Endothelial cell of umbilical vein (primary cell): ENCODE data around the gene PRDM11. TPM values are rescaled to one million over a fixed set of nuclear protein-coding genes. Genes with fewer than 3 reads are reported as not detected.
A peak's percentile ranks its signal among the peaks of the same experiment; 100 is the strongest.

ENCODE experiments used
- BruUV-seq: library from RNA; stranded (reverse); fragments of 400-500 nt; replicated peaks from 2 replicates; lab custom pipeline; 2021; lab: Mats Ljungman, UMichigan
- CTCF ChIA-PET: fragments of 300-600, 350-600 bp; sonication (Branson Sonifier 250); formaldehyde crosslinking; loops from one replicate; lab custom pipeline; 2021; ENCODE audit warnings: antibody characterized with exemption, inconsistent platforms; lab: Charles Lee
- POLR2A ChIA-PET: fragments of 300-600, 350-600 bp; sonication (Branson Sonifier 250); formaldehyde crosslinking; loops from one replicate; lab custom pipeline; 2021; ENCODE audit warnings: antibody characterized with exemption, inconsistent platforms; lab: Charles Lee
- DNase-seq: peaks from one replicate; pipeline ENCODE4 v3.0.0-alpha.2; 2011; ENCODE audit warnings: low read depth, low spot score
- FAIRE-seq: peaks from 2 replicates; lab custom pipeline; 2011; peaks lifted over from hg19 to GRCh38; lab: Jason Lieb, UNC
- H2AFZ ChIP-seq: 2 replicates; pipeline ENCODE4 v1.6.0; 2012; ENCODE audit warnings: low read depth, low read length, control low read depth, inconsistent platforms
- H3K27ac ChIP-seq: 2 replicates; pipeline ENCODE4 v1.5.1; 2011; ENCODE audit warnings: low read depth, mild to moderate bottlenecking, control low read depth, low read length, moderate library complexity; ENCODE audit not compliant: insufficient read depth
- H3K27me3 ChIP-seq, 2 experiments: 2 replicates each; pipeline versions ENCODE4 v1.6.0 to v1.6.1; 2011; ENCODE audit warnings: low read length in 2 of 2, mixed read lengths in 1 of 2; ENCODE audit not compliant: control insufficient read depth in 2 of 2, insufficient read depth in 2 of 2
- H3K36me3 ChIP-seq, 2 experiments: 2 replicates in 1 of 2; 3 replicates in 1 of 2; pipeline ENCODE4 v1.5.1; 2011; ENCODE audit warnings: low read length in 2 of 2, mild to moderate bottlenecking in 1 of 2, moderate library complexity in 1 of 2; ENCODE audit not compliant: control insufficient read depth in 2 of 2, insufficient read depth in 2 of 2; ENCODE audit errors: extremely low read depth in 1 of 2
- H3K4me1 ChIP-seq: 3 replicates; pipeline ENCODE4 v1.5.1; 2011; ENCODE audit warnings: mild to moderate bottlenecking, low read length; ENCODE audit not compliant: control insufficient read depth, insufficient read depth; ENCODE audit errors: extremely low read depth
- H3K4me2 ChIP-seq: 2 replicates; pipeline ENCODE4 v1.6.1; 2011; ENCODE audit warnings: low read length, control low read depth, mixed read lengths; ENCODE audit not compliant: insufficient read depth
- H3K4me3 ChIP-seq, 3 experiments: fragments of 200-600 bp in 1 of 3; sonication (generic), shearing (Covaris generic) in 1 of 3; replicated peaks in 1 of 3; 2 replicates each; pipeline ENCODE4 v1.5.1; 2011 to 2016; ENCODE audit warnings: control low read depth in 3 of 3, low read length in 3 of 3, mild to moderate bottlenecking in 2 of 3, inconsistent platforms in 1 of 3, low read depth in 1 of 3, moderate library complexity in 1 of 3; ENCODE audit not compliant: insufficient read depth in 1 of 3
- H3K79me2 ChIP-seq: 2 replicates; pipeline ENCODE4 v1.6.0; 2012; ENCODE audit warnings: low read length, inconsistent platforms; ENCODE audit not compliant: control insufficient read depth, insufficient read depth
- H3K9ac ChIP-seq: replicated peaks from 2 replicates; pipeline ENCODE3; 2011; ENCODE audit warnings: low read length, control low read depth; ENCODE audit not compliant: insufficient read depth; ENCODE audit errors: extremely low read depth
- H3K9me1 ChIP-seq: replicated peaks from 3 replicates; pipeline ENCODE4 v1.6.0; 2011; ENCODE audit warnings: mild to moderate bottlenecking, low read length; ENCODE audit not compliant: control insufficient read depth, insufficient read depth; ENCODE audit errors: extremely low read depth
- H3K9me3 ChIP-seq: replicated peaks from 2 replicates; pipeline ENCODE4 v1.5.1; 2012; ENCODE audit warnings: low read length, inconsistent platforms; ENCODE audit not compliant: control insufficient read depth, insufficient read depth
- H4K20me1 ChIP-seq: replicated peaks from 2 replicates; pipeline ENCODE3; 2011; ENCODE audit warnings: mild to moderate bottlenecking, low read length; ENCODE audit not compliant: control insufficient read depth, insufficient read depth; ENCODE audit errors: extremely low read depth
- CTCF ChIP-seq, 2 donors: IDR thresholded peaks; 1 replicate in 1 of 2; 2 replicates in 1 of 2; pipeline ENCODE4 v1.5.1; 2011; ENCODE audit warnings: low read length in 2 of 2, mild to moderate bottlenecking in 2 of 2, moderate library complexity in 2 of 2, control low read depth in 1 of 2, inconsistent platforms in 1 of 2, low read depth in 1 of 2; ENCODE audit not compliant: insufficient read depth in 1 of 2; ENCODE audit errors: extremely low read depth in 1 of 2
- EZH2 ChIP-seq: IDR thresholded peaks from 2 replicates; pipeline ENCODE4 v1.6.1; 2012; ENCODE audit warnings: borderline replicate concordance, low read depth, mild to moderate bottlenecking, moderate library complexity, low read length, inconsistent platforms; ENCODE audit not compliant: severe bottlenecking
- FOS ChIP-seq: IDR thresholded peaks from 2 replicates; pipeline ENCODE4 v1.6.1; 2011; ENCODE audit warnings: mild to moderate bottlenecking, low read length, moderate library complexity, borderline replicate concordance; ENCODE audit not compliant: insufficient read depth
- GATA2 ChIP-seq: IDR thresholded peaks from 2 replicates; pipeline ENCODE4 v1.7.0; 2011; ENCODE audit warnings: low read depth, mild to moderate bottlenecking, moderate library complexity, mixed read lengths, low read length; ENCODE audit not compliant: insufficient read length, insufficient read depth
- JUN ChIP-seq: IDR thresholded peaks from 2 replicates; pipeline ENCODE4 v1.6.1; 2011; ENCODE audit warnings: borderline replicate concordance, low read depth; ENCODE audit not compliant: insufficient read length, insufficient read depth
- MAX ChIP-seq: IDR thresholded peaks from 2 replicates; pipeline ENCODE4 v1.6.1; 2011; ENCODE audit not compliant: insufficient read depth, insufficient read length
- POLR2A ChIP-seq: IDR thresholded peaks from 2 replicates; pipeline ENCODE4 v1.6.1; 2012; ENCODE audit warnings: low read depth, mild to moderate bottlenecking, control low read depth, low read length
- POLR2AphosphoS5 ChIP-seq: IDR thresholded peaks from 2 replicates; pipeline ENCODE4 v1.6.1; 2012; ENCODE audit warnings: low read depth, mild to moderate bottlenecking, control low read depth, low read length, moderate library complexity; ENCODE audit not compliant: insufficient read depth
- dilution Hi-C: fragments of 300-500 bp; cut with MboI; formaldehyde crosslinking; loops from one replicate; pipeline ENCODE4 v1.15.0; 2019; ENCODE audit warnings: low sequenced_read_pairs; ENCODE audit not compliant: extremely low pct_ligation_motif_present
- intact Hi-C: fragments of 100-400 bp; cut with micrococcal nuclease; formaldehyde crosslinking; loops from one replicate; pipeline ENCODE4 v1.10.0; 2022
- polyA plus RNA-seq, 4 experiments: library from polyadenylated mRNA; depleted of rRNA in 3 of 4; stranded (reverse) in 3 of 4; unstranded in 1 of 4; fragments of >200 nt; gene quantifications; 2 replicates each; pipeline versions ENCODE4 v1.2.1 to v1.2.3, GENCODE V29; 2011 to 2012; ENCODE audit warnings: missing spikeins in 1 of 4
- total RNA-seq: library from RNA; stranded (reverse); gene quantifications from 2 replicates; pipeline ENCODE4 v1.2.3, GENCODE V29; 2021

The PRDM11 gene
- total and polyA plus RNA-seq, 2 donors (not counting 3 experiments of a cell fraction or from before 2014, with no cell fraction given), result 6.9 to 14.1 TPM

DNA sequence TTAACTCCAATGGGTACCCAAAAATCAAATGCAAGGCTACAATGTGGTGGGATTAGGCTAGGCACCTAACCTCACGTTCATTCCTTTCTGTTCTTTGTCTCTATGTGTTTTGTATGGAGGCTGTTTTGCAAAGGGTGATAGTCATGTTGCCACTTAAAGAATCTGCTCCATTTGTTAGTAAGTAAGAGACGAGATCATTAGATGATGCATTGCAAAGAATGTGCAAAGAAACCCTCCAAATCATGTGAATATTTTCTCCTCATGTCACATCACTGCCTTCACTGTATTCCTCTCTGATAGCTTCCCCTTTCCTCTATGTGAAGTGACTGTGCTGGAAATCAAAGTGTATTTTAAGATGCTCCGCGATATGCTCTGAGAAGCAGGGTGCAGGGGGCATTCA, 127.8 kb downstream of the PRDM11 start:
- no peak overlapping the region for H3K9ac ChIP-seq
- no peaks in the 10 kb centered on the region for H3K9me3 ChIP-seq
- no peak for DNase-seq
- no peak overlapping the region for H2AFZ ChIP-seq
- no peak overlapping the region for H3K4me3 ChIP-seq
- H3K36me3 ChIP-seq, result no peaks in the 10 kb centered on the region
- dilution Hi-C loops, result no loop called here
- H3K4me1 ChIP-seq, result peaks cover 3% of the 10 kb centered on the region
- H3K79me2 ChIP-seq, result no peaks in the 10 kb centered on the region
- CTCF ChIA-PET, result no interaction called here
- POLR2A ChIA-PET, result no interaction called here
- intact Hi-C loops, result no loop called here
- peaks cover 4 to 7% of the 10 kb centered on the region in 2 experiments for H3K27me3 ChIP-seq
- no peak for FAIRE-seq
- no peaks in the 10 kb centered on the region for H4K20me1 ChIP-seq
- BruUV-seq, result no TSS peak
- H3K9me1 ChIP-seq, result no peaks in the 10 kb centered on the region
- TF ChIP-seq GATA2 (no peak), FOS (no peak), EZH2 (peak; percentile 10), POLR2AphosphoS5 (no peak)
- H3K27ac ChIP-seq, result no peak overlapping the region
- H3K4me2 ChIP-seq, result no peak overlapping the region

GRCh38 chr11:45275828-45276227, 129.4 kb downstream of the PRDM11 start:
- no peak for FAIRE-seq
- TF ChIP-seq POLR2A (no peak), FOS (no peak), MAX (no peak), CTCF (IDR thresholded peaks at IDR 0.05; ENCODE audit: extremely low read depth in 1 of 2, insufficient read depth in 1 of 2, low read depth in 1 of 2, low read length in 2 of 2) (no peak), POLR2AphosphoS5 (no peak), JUN (no peak), EZH2 (no peak), GATA2 (no peak)
- peaks cover 3% of the 10 kb centered on the region for H3K4me1 ChIP-seq
- dilution Hi-C loops, result no loop called here
- H4K20me1 ChIP-seq, result no peaks in the 10 kb centered on the region
- H3K4me2 ChIP-seq, result no peak overlapping the region
- H3K9me3 ChIP-seq, result no peaks in the 10 kb centered on the region
- no peaks in the 10 kb centered on the region for H3K79me2 ChIP-seq
- H3K27me3 ChIP-seq, result peaks cover 1 to 7% of the 10 kb centered on the region in 2 experiments
- no TSS peak for BruUV-seq
- intact Hi-C loops, result no loop called here
- no peak overlapping the region for H3K4me3 ChIP-seq
- CTCF ChIA-PET, result no interaction called here
- POLR2A ChIA-PET, result no interaction called here
- no peaks in the 10 kb centered on the region for H3K9me1 ChIP-seq
- H3K27ac ChIP-seq, result no peak overlapping the region
- no peak overlapping the region for H2AFZ ChIP-seq
- H3K36me3 ChIP-seq, result no peaks in the 10 kb centered on the region
- no peak for DNase-seq
- H3K9ac ChIP-seq, result no peak overlapping the region
